ENCODE data around the gene GPBAR1. TPM values are rescaled to one million over a fixed set of nuclear protein-coding genes. Genes with fewer than 3 reads are reported as not detected.

The GPBAR1 gene
- total RNA-seq, 2 experiments from 2014 or later, result 1.6 to 1.8 TPM

DNA sequence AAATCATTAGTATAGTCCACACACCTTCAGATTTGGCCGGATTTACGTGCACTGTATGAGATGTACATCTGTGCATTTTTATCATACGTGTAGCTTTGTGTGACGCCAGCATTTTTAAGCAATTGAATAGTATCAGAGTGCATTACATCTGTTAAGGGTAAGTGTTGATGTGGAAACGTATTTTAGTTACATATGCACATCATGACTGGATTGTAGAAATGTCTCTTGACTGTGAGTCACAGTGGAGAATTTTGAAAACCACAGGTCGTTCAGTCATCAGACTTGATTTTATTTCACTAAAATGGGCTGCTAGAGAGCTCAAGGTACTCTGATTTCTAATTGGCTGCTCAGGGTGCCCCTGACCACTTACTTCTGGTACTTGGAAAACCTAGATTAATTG is 5.4 kb upstream of the GPBAR1 start:
- intact Hi-C loops (cut with DNase I, micrococcal nuclease), result loop anchor here in 1 of 2 experiments (5.0 kb wide), 2 partner anchors 38 to 88 kb away; partner anchors contain the start of genes ARPC2 and CXCR1
- no peaks in the 10 kb centered on the region for H3K27me3 Mint-ChIP-seq

DNA sequence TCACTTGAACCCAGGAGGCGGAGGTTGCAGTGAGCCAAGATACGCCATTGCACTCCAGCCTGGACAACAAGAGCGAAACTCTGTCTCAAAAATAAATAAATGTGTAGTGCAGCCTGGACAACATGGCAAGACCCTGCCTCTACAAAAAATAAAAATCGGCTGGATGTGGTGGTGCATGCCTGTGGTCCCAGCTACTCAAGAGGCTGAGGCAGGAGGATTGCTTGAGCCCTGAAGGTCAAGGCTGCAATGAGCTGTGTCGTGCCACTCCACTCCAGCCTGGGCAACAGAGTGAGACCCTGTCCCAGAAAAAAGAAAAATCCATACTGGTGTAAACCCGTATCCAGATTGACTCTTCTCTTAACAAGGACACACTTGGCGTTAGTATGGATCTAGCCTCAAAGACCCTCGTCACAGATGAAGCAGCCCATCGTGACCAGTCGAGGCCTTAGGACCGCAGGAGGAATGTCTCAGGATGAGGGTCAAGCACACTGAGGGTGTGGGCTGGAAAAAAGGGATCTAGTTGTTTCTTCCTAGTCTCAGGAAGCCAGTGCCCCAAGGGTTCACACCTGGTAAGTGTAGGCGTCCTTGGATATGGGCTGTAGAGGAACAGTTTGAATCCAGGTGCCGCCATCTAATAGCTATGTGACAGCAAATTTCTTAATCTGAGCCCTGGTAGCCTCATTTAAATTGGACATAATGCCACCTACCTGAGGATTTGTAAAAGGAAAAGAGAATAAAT is 4.0 kb upstream of the GPBAR1 start:
- TF ChIP-seq, protein P1, sequence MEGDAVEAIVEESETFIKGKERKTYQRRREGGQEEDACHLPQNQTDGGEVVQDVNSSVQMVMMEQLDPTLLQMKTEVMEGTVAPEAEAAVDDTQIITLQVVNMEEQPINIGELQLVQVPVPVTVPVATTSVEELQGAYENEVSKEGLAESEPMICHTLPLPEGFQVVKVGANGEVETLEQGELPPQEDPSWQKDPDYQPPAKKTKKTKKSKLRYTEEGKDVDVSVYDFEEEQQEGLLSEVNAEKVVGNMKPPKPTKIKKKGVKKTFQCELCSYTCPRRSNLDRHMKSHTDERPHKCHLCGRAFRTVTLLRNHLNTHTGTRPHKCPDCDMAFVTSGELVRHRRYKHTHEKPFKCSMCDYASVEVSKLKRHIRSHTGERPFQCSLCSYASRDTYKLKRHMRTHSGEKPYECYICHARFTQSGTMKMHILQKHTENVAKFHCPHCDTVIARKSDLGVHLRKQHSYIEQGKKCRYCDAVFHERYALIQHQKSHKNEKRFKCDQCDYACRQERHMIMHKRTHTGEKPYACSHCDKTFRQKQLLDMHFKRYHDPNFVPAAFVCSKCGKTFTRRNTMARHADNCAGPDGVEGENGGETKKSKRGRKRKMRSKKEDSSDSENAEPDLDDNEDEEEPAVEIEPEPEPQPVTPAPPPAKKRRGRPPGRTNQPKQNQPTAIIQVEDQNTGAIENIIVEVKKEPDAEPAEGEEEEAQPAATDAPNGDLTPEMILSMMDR (IDR thresholded peaks at IDR 0.05), result no peak
- H3K27me3 ChIP-seq (ENCODE audit: control insufficient read depth in 1 of 2, insufficient read depth in 2 of 2, low read length in 2 of 2), result no peaks in the 10 kb centered on the region
- no peaks in the 10 kb centered on the region for H3K9me3 Mint-ChIP-seq
- no peak overlapping the region for H3K4me3 ChIP-seq (ENCODE audit: low read length)
- ChIA-PET POLR2A (interaction anchor here (0.7 to 1.5 kb wide), 4 partner anchors 13 to 47 kb away, joined by 3 to 11 read pairs (median 4); partner anchors contain the start of genes AAMP and PNKD), CTCF (interaction anchor here (0.6 to 1.4 kb wide), 13 partner anchors 9 to 71 kb away, joined by 3 to 8 read pairs (median 4); partner anchors contain the start of genes AAMP and PNKD)
- peaks cover 57% of the 10 kb centered on the region for H3K36me3 Mint-ChIP-seq (ENCODE audit: low read depth)
- intact Hi-C loops (cut with DNase I, micrococcal nuclease), result loop anchor here (1.0 to 5.0 kb wide), 4 partner anchors 39 to 89 kb away; partner anchors contain the start of genes ARPC2 (in 1 of the 2) and CXCR1 (in 1 of the 2)
- peaks cover 43% of the 10 kb centered on the region for H3K36me3 ChIP-seq (ENCODE audit: insufficient read depth, low read length)
- no peaks in the 10 kb centered on the region for H3K27me3 Mint-ChIP-seq
- ATAC-seq (ENCODE audit: poor library complexity), result no peak
- H3K9me3 ChIP-seq (ENCODE audit: control insufficient read depth in 1 of 2, insufficient read depth in 1 of 2, low read length in 2 of 2), result no peaks in the 10 kb centered on the region
- H3K4me1 ChIP-seq (ENCODE audit: insufficient read depth, low read length), result peaks cover 22% of the 10 kb centered on the region
- no peak overlapping the region for H3K4me3 Mint-ChIP-seq
- H3K27ac ChIP-seq (ENCODE audit: low read depth in 1 of 2, low read length in 2 of 2), result peak overlapping the region; percentile 56 to 67
- peak overlapping the region; percentile 91 for H3K27ac Mint-ChIP-seq
- DNase-seq, result peak in 2 of 14 experiments; percentile 17 to 23
- H3K4me1 Mint-ChIP-seq (ENCODE audit: low read depth), result peaks cover 22% of the 10 kb centered on the region

More for the DNA sequence above, 5.4 kb upstream of the GPBAR1 start:
- no peak overlapping the region for H3K4me3 Mint-ChIP-seq
- ChIA-PET POLR2A (interaction anchor here (1.1 to 2.0 kb wide), 2 partner anchors 15 to 30 kb away, joined by 3 to 6 read pairs; partner anchors contain the start of genes AAMP and PNKD), CTCF (no interaction called here)
- Histone ChIP-seq H3K4me1 (ENCODE audit: insufficient read depth, low read length) (peaks cover 22% of the 10 kb centered on the region), H3K4me3 (ENCODE audit: low read length) (no peak overlapping the region), H3K9me3 (ENCODE audit: control insufficient read depth in 1 of 2, insufficient read depth in 1 of 2, low read length in 2 of 2) (no peaks in the 10 kb centered on the region), H3K27me3 (ENCODE audit: control insufficient read depth in 1 of 2, insufficient read depth in 2 of 2, low read length in 2 of 2) (no peaks in the 10 kb centered on the region), H3K36me3 (ENCODE audit: insufficient read depth, low read length) (peaks cover 56% of the 10 kb centered on the region), H3K27ac (ENCODE audit: low read depth in 1 of 2, low read length in 2 of 2) (no peak overlapping the region)
- ATAC-seq (ENCODE audit: poor library complexity) (no peak), DNase-seq (no peak)
- peaks cover 22% of the 10 kb centered on the region for H3K4me1 Mint-ChIP-seq (ENCODE audit: low read depth)
- H3K27ac Mint-ChIP-seq, result peak overlapping the region; percentile 3
- TF ChIP-seq, protein P1 (IDR thresholded peaks at IDR 0.05), result no peak
- H3K9me3 Mint-ChIP-seq, result no peaks in the 10 kb centered on the region
- H3K36me3 Mint-ChIP-seq (ENCODE audit: low read depth), result peaks cover 70% of the 10 kb centered on the region

DNA sequence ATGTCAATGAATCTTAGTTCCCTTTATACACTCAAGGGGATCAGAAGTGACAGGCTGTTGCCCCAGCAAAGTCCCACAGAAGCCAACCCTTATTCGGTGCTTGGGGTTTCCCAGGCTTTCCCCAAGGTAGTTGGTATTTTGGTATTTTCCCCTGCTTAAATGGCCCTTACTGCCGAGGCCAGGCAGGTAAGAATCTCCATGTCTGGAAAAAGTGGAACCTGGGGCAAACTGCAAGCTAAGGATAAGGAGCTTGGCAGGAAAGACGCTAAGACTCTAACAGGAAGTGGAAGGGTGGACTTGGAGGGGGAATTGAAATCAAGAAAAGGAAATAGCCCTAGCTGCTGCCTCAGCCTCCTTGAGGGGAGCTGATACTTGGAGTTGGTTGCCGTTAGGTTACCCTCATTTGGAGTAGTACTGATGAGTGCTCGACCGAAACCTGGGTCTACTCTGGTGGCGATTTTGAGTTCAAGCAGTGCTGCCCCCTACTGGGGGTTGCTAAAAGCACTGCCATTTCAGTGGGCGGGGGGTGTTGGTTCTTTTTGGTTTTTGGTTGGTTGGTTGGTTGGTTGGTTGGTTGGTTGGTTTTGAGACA is 3.3 kb upstream of the GPBAR1 start:
- peaks cover 50% of the 10 kb centered on the region for H3K36me3 Mint-ChIP-seq (ENCODE audit: low read depth)
- TF ChIP-seq, protein P1 (IDR thresholded peaks at IDR 0.05), result peak; percentile 64
- peaks cover 22% of the 10 kb centered on the region for H3K4me1 Mint-ChIP-seq (ENCODE audit: low read depth)
- Histone ChIP-seq H3K36me3 (ENCODE audit: insufficient read depth, low read length) (peaks cover 37% of the 10 kb centered on the region), H3K4me1 (ENCODE audit: insufficient read depth, low read length) (peaks cover 22% of the 10 kb centered on the region), H3K27ac (ENCODE audit: low read depth in 1 of 2, low read length in 2 of 2) (peak overlapping the region; percentile 56 to 67), H3K4me3 (ENCODE audit: low read length) (no peak overlapping the region), H3K27me3 (ENCODE audit: control insufficient read depth in 1 of 2, insufficient read depth in 2 of 2, low read length in 2 of 2) (no peaks in the 10 kb centered on the region), H3K9me3 (ENCODE audit: control insufficient read depth in 1 of 2, insufficient read depth in 1 of 2, low read length in 2 of 2) (no peaks in the 10 kb centered on the region)
- H3K27me3 Mint-ChIP-seq, result no peaks in the 10 kb centered on the region
- H3K9me3 Mint-ChIP-seq, result no peaks in the 10 kb centered on the region
- peak overlapping the region; percentile 91 for H3K27ac Mint-ChIP-seq
- POLR2A ChIA-PET, result interaction anchor here (0.7 to 1.5 kb wide), 4 partner anchors 13 to 47 kb away, joined by 3 to 11 read pairs (median 4); partner anchors contain the start of genes AAMP and PNKD
- H3K4me3 Mint-ChIP-seq, result peak overlapping the region; percentile 51
- CTCF ChIA-PET, result interaction anchor here (0.6 to 1.4 kb wide), 13 partner anchors 9 to 72 kb away, joined by 3 to 8 read pairs (median 4); partner anchors contain the start of genes AAMP and PNKD
- DNase-seq (peak; percentile 43 to 84 (median 58)), ATAC-seq (ENCODE audit: poor library complexity) (peak; percentile 80)
- intact Hi-C loops (cut with DNase I, micrococcal nuclease), result loop anchor here (1.0 to 5.0 kb wide), 4 partner anchors 40 to 90 kb away; partner anchors contain the start of genes ARPC2 (in 1 of the 2) and CXCR1 (in 1 of the 2)

All from CD4-positive, alpha-beta T cell (primary cell).